AG08396 (cell line): ENCODE measurements around the gene LYPD3.

Experiments used
- DNase-seq: peaks from one replicate; pipeline ENCODE4 v3.0.0; 2012; ENCODE audit warnings: low spot score, mixed read lengths

LYPD3 gene

DNA sequence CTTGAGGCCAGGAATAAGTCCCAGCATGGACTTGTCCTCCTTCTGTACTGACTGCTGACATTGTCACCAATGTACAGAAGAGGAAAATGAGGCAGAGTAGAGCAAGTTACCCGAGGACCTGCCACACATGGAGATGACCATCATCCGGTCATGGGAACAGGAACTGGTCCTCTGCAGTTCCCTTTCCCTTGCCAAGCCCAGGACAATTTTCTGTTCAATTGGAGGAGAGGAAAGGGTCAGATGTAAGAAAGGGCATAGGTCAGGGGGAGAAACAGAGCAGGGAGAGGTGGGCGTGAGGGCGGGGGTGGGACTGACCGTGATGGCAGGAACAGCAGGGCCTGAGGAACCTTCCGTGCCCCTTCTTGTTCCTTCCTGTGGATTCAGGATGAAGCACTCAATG is 20.5 kb upstream of the LYPD3 start:
- DNase-seq = no peak

DNA sequence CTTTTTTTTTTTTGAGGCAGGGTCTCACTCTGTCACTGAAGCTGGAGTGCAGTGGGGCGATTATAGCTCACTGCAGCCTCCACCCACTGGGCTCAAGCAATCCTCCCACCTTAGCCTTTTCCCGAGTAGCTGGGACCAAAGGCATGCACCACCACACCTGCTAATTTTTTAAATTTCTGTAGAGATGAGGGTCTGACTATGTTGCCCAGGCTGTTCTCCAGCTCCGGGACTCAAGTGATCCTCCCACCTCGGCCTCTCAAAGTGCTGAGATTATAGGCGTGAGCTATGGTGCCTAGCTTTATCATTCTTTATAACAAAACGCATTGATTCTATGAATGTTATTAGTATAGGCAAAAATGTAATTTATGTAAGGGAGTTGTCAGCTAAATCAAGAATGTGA is 17.9 kb upstream of the LYPD3 start:
- no peak for DNase-seq

DNA sequence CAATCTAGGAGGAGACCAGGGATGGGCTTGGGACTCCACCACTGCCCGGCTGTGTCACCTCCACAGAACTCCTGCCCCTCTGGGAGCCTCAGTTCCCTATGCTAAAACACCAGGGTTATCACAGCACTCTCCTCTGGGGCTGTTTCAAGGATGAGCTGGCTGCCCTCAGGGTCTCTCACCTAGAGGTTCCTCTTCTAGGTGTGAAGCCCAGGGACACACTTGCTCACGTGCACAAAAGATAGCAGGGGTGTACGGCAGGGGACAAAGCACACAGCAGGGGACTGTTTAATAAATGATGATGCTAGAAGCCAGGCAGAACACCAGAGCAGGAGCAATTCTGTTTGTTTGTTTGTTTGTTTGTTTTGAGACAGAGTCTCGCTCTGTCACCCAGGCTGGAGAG is 16.8 kb upstream of the LYPD3 start:
- DNase-seq = no peak

DNA sequence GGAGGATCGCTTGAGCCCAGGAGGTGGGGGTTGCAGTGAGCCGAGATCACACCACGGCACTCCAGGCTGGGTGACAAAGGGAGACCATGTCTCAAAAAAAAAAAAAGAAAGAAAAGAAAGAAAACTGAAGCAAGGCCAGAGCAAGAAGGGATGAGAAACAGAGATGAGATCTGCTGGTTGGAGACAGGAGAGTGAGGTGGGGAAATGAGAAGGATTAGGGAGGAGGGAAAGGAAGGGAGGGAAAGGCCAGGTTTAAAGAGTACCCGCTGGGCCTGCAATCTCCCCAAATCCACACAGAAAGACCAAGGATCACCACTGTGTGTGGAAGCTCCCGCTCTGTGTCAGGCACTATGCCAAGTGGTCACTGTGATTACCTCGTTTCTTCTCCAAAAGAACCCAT is 16.3 kb upstream of the LYPD3 start:
- DNase-seq = no peak

DNA sequence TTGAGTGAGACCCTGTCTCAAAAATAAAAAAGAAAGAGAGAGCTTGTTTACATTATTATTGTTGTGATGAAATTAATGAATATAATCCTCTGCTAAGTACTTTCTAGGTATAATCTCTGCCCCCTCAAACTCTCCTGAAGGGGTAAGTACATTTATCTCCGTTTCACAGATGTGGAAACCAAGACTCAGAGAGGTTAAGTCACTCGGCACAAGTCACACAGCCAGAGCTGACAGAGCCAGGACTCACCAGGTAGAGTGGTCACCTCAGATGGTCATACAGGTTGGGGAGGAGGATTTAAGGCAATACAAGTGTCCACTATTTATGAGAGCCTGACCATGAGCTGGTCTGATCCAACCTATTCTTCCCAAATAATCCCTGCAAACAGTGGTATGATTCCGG is 15.2 kb upstream of the LYPD3 start:
- DNase-seq = no peak

DNA sequence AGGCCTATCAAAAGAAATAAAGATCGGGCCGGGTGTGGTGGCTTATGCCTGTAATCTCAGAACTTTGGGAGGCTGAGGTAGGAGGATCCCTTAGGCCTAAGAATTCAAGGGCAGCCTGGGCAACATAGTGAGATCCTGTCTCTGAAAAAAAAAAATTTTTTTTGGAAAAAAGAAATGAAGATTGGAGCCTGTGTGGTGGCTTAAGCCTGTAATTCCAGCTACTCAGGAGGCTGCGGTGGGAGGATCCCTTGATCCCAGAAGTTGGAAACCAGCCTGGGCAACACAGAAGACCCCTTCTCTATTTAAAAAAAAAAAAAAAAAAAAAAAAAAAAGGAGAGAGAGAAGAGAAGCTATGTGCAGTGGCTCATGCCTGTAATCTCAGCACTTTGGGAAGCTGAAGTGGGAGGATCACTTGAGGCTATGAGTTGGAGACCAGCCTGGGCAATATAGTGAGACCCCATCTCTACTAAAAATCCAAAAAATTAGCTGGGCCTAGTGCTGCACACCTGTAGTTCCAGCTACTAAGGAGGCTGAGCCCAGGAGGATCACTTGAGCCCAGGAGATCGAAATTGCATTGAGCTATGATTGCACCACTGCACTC is 14.7 kb upstream of the LYPD3 start:
- no peak for DNase-seq

DNA sequence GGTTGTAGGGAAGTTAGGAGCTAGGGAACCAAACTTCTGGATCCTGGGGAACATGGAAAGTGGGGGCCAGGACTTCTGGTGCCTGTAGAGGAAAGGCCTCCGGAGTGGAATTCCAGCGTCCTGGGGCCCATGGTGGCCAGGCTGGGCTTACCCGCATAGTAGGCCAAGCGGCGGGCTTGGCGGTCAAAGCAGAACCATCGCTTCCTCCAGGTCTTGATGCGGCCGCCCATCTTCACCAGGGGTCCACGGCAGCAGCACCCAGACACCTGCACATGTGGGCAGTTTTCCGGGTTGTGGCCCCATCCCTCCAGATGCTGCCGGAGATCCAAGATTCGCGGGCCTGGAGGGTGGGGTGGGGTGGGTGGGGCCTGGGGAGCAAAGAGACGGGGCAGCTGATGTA is 13.8 kb upstream of the LYPD3 start:
- DNase-seq = no peak

DNA sequence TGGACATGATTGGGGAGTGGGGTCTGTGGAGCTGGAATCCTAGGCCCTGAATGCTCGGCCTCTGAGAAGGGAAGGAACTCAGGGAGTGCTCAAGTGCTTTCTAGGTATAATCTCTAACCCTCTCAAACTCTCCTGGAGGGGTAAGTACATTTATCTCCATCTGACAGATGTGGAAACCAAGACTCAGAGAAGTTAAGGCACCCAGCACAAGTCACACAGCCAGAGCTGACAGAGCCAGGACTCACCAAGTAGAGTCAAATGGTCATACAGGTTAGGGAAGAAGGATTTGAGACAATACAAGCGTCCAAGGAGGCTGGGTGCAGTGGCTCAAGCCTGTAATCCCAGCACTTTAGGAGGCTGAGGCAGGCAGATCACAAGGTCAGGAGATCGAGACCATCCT is 12.9 kb upstream of the LYPD3 start:
- DNase-seq = no peak

DNA sequence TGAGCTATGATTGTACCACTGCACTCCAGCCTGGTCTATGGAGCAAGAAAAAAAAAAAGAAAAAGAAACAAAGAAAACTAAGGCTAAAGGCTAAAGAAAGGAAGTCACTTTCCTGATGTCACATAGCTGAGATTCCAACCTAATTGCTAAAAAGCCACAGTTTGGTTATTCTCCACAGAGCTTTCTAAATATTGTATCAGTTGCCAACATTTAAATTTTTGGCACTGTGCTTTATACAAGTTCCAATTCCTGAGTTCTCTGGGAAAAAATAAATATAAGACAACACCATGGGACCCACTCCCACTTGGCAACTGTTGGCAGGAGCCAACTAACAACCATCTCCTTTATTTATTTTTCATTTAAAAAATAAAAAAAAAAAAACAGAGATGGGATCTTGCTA is 11.2 kb upstream of the LYPD3 start:
- DNase-seq = peak; percentile 75

DNA sequence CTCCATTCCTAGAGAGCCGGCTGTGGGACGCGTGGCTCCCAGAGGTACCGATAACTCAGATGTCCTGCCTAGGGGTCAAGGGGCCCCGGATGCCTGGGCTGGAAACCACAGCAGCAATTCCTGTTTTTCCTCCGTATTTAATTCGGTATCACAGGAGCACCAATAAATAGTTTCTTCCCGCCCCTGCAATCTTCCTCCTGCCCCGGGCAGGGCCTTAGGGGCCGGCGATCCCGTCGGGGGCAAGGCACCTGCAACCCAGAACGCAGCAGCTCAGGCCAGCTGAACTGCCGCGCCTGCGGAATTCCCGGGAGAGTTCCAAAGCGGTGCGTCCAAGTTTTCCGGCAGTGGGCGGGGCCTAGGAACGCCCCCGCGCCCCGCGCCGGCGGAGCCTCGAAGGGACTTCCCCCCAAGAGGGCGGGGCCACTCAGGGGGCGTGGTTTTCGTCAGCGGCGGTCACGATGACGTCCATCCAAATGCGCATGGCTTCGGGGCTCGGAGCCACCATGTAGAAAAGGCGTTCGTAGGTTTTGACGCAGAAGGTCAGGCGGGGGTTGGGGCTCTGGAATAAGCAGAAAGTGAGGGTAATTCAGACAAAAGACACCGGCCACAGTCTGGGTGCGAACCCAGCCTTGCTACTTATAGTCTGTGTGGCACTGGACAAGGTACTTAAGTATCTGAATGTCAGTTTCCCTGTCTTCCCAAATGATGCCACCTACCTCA is 9.7 kb upstream of the LYPD3 start:
- peak; percentile 93 for DNase-seq

DNA sequence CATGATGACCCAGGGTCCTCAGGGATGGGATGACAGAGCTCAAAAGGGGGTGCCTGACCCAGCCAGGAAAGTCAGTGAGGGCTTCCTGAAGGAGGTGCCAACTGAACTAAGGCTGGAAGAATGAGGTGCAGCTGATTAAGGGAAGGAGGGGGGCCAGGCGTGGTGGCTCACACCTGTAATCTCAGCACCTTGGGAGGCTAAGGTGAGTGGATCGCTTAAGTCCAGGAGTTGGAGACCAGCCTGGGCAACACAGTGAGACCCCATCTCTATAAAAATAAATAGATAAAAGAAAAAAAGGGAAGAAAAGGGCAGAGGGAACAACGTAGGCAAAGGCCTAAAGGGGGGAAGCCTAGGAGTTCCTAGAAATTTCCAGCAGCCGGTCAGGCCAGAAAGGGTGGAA is 9.1 kb upstream of the LYPD3 start:
- no peak for DNase-seq

DNA sequence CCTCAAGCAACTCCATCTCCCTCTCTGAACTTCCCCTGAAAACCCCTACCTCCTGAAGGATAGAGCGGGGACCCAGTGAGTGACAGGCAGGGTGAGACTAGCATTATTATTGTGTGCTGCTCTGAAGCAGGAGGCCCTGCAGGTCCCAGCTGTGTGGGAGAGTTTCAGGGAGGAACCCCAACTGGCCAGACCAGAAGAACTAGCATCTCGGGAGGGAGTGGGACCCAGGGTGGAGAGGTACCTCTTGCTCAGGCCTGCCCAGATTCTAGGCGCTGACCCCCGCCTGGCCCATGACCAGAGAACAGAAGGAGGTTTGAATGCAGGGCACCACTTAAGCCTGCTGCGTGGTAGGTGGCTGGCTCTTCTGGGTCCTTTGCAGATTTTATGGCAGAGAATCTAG is 5.7 kb upstream of the LYPD3 start:
- DNase-seq = no peak

DNA sequence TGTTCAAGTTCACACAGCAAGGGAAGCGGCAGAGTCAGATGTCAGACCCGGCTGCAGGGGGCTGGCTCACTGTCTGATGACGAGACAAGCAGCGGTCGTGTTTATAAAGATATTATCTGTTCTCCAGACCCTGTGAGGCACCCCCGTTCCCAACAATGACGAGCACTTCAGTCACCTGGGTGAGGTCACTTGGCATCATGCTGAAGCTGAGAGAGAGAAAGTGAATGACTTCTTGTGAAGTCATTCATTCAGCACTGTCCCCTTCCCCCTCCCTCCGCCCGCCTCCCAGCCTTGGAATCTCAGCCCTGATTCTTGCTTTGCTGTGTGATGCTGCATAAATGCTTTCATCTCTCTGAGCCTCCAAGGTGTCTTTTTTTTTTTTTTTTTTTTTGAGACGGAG is 4.9 kb upstream of the LYPD3 start:
- DNase-seq = peak; percentile 54

DNA sequence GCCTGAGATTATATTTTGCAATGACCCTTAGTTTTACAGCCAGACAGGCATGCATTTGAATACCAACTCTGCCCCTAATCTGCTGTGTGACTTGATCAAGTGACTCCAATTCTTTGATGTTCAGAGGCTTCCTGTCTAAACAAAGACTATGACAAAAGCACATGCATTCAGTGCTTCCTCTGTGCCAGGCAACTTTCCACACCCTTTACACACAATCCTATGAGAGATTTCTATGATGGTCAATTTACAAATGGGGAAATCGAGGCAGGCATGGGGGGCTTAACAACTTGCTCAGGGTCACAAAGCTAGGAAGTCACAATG is 3.7 kb upstream of the LYPD3 start:
- DNase-seq = no peak

DNA sequence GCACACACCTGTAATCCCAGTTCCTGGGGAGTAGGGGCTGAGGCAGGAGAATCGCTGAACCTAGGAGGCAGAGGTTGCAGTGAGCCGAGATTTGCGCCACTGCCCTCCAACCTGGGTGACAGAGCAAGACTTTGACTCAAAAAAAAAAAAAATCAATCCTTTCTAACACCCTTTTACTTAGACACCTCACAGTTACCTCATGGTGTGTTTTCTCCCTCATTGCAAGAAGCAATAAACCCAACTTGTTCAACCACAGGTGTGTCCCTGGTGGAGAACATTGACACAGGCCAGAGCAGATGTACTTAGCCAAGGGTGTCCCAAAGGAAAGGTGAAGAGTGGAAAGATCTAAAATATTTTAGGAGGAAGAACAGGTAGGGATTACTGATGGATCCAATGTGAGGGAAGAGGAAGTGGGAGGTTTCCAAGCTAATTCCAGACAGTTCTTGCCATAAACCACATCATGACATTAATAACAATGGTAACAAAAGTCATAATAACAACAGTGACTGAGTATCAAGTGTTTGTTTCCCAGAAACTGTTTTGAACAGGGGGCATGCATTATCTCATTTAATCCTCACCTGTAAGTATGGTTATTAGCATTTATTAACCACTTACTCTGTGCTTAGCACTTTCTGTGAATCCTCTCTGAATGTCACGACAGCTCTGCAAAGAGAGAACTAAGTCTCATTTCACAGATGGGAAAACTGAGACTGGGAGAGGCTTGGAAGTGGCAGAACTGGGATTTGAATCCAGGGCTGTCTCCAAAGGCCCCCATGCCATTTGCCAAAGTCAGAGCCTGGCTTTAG is 3.1 kb upstream of the LYPD3 start:
- DNase-seq = no peak

DNA sequence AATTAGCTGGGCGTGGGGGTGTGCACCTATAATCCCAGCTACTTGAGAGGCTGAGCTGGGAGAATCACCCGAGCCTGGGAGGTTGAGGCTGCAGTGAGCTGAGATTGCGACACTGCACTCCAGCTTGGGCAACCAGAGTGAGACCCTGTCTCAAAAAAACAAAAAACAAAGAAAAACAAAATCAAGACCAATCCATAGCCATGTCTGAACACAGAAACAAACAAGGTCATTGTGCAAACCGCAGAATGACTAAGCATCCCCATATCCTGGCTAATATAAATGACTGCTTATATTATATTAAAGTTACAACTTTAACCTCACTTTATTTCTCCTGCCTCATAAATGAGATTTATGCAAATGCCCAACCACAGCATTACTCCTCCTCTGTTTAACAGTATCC is 2.3 kb upstream of the LYPD3 start:
- no peak for DNase-seq

DNA sequence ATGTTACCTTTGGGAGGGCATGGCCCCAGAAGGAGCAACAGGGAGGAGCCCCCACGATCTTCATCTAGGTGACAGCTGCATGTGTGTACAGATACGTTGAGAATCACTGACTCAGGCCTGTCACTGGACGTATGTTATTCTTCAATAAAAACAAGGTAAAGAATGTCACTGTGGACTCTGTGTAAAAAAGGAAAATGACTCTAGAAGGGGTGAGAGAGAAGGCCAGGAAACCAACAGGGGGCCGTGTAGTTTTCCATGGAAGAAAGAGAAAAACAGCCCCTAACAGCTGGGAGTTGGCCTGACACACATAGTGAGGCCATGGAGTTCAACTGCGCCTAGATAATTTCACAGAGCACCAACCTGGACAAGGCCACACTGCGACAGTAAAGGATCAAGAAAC is 1.9 kb upstream of the LYPD3 start:
- no peak for DNase-seq

DNA sequence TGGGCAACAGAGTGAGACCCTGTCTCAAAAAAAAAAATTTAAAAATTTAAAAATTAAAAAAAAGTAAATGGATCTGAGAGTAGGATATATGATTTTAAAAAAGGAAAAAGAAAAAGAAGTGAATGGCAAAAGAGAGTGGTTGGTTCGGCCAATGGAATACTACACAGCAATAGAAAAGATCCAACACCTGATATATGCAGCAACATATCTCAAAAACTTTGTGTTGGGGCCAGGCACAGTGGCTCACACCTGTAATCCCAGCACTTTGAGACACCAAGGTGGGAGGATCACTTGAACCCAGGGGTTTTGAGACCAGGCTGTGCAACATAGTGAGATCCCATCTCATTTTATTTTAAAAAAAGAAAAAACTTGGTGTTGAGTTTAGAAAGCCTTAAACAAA is 1.4 kb upstream of the LYPD3 start:
- DNase-seq = no peak

DNA sequence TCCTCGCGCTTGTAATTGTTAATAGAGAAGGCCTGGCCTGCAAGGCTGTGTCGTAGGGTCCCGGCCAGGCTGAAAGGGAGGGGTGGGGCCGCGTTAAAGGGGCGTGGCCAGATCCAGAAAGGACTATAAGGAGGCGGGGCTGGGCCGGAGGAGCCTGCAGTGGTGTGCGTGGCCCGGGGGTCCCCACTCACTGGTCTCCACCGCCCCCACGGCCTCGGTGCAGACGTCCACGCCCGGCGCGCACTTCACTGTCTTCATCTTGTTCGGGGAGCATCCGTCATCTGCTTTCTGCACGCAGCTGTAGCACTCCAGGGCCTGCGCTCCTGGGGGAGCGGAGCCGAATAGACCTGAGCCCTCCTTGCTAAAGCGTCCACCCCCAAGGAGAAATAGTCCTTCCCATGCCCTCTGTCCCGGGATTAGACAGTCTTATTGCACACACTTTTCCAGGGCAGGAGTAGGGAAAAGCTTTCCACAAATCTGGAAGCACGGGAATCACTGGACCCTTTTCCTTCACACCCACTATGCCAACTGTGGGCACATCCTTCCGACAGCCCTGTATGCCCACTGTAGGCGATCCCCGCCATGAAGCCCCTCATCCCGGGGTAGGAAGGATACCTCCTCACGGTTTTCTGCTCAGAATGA is 1.2 kb downstream of the LYPD3 start:
- no peak for DNase-seq

DNA sequence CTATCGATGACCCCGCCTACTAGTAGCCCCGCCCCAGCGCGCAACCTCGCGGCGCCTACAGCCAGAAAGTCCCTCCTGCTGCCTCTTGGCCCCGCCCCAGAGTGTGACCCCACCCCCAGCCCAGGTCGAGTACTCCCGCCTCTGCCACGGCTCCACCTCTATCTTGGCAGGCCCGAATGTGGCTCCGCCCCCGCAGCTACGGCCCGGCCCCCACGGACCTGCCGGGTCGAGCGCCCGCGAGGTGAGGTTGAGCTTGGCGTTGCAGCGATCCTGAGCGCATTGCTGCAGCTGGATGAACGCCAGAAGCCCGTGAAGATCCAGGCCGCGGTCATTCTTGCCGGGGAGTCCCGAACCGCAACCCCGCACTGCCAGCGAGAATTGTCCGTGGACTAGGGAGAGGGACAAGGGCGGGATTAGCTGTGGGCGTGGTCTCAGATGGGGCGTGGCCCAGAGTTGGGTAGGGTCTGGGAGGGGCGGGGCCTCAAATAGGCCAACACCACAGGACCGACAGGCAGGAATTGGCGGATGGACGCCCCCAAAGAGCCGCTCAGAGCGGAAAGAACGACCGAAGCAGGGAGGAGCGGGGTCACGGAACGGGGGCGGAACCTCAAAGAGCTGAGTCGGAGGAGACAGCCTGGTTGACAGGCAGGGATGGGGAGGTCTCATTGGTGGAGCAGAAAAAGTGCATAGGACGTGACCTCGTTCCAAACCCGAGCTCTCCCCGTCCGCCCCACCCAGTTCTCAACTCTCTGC is 1.9 kb downstream of the LYPD3 start:
- peak; percentile 93 for DNase-seq

DNA sequence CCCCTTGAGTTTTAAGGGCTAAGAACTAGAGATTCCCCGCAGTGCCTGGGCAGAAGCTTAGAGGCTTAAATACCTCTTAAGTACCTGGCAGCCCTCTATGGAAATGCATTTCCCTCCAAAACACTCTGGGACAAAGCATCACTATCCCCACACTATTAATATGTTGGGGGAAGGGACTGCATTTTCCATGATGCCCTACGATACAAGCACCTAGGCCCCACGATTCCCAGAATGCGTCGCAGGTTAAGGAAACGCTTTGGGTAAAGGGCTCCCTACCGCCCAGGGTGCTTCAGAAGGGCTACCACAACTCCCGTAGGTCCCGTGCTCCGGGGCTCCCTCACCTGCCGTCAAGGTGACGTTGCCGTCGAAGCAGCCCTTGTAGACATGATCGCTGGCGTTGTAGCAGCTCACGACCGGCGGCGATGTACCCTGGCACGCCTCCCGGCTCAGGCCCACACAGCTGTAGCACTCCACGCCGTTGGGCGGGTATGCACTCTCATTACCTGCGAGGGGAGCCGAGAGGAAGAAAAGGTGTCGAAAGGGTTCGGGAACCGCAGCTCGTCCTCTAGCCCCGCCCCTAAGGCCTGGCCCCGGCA is 2.5 kb downstream of the LYPD3 start:
- no peak for DNase-seq

DNA sequence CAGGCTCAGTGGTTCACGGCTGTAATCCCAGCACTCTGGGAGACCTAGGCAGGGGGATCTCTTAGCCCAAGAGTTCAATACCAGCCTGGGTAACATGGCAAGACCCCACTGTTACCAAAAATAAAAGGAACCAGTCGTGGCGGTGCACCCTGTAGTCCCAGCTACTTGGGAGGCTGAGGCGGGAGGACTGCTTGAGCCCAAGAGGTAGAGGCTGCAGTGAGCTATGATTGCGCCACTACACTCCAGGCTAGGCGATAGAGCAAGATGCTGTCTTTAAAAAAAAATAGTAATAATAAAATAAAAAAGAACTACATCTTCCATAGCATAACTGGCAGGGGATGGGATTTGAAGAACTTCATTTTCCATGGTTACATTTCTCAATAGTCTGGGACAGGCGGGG is 3.0 kb downstream of the LYPD3 start:
- no peak for DNase-seq
